ENCODE data around the gene DNER. TPM values are rescaled to one million over a fixed set of nuclear protein-coding genes. Genes with fewer than 3 reads are reported as not detected.

DNER gene
- total and polyA plus RNA-seq, 2 of the 4 experiments (the other 2 are of a cell fraction): under 0.01 to 0.14 TPM

DNA sequence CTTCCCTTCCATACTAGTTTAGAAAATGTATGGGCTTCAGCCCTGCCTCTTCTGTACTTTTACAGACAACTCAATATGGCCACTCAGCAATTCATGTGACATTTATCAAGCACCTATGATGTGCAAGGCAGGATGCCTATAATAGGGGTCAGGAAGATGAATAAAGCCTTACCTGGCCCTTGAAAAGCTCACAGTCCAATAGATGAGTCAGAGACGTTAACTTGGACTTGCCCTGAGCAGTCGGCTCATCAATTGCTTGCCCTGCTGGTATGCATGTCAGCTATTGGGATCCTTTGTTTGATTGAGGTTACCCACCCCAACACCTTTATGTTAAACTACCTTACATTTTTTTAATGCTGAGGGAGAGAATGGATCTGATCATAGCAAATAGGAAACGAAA lies 116.1 kb downstream of the DNER start:
- in situ Hi-C loops (cut with MboI; ENCODE audit: low sequenced_read_pairs): loop anchor here (25.0 kb wide), 2 partner anchors 911 to 1686 kb away; no protein-coding TSS in a partner anchor
- H3K27ac ChIP-seq (ENCODE audit: insufficient read depth, low read length): no peak overlapping the region
- no peak overlapping the region for H3K4ac ChIP-seq (ENCODE audit: low read depth, low read length)
- CTCF ChIA-PET: no interaction called here
- H4K20me1 ChIP-seq (ENCODE audit: insufficient read depth, low read length): no peaks in the 10 kb centered on the region
- no peak overlapping the region for H4K5ac ChIP-seq (ENCODE audit: low read depth, low read length)
- H3K9me3 ChIP-seq (ENCODE audit: control insufficient read depth, insufficient read depth, low read length): peaks cover 1% of the 10 kb centered on the region; the same call in 1 of the 2 replicates
- H2BK15ac ChIP-seq (ENCODE audit: low read depth, low read length): no peak overlapping the region
- TF ChIP-seq FOS (IDR thresholded peaks at IDR 0.05; ENCODE audit: low read depth, low read length) (no peak), BHLHE40 (IDR thresholded peaks at IDR 0.05; ENCODE audit: low read depth, low read length) (no peak), MAFK (IDR thresholded peaks at IDR 0.05; ENCODE audit: low read depth, low read length) (no peak), RFX5 (IDR thresholded peaks at IDR 0.05; ENCODE audit: low read depth, low read length) (no peak)
- TF ChIP-seq, protein P1, sequence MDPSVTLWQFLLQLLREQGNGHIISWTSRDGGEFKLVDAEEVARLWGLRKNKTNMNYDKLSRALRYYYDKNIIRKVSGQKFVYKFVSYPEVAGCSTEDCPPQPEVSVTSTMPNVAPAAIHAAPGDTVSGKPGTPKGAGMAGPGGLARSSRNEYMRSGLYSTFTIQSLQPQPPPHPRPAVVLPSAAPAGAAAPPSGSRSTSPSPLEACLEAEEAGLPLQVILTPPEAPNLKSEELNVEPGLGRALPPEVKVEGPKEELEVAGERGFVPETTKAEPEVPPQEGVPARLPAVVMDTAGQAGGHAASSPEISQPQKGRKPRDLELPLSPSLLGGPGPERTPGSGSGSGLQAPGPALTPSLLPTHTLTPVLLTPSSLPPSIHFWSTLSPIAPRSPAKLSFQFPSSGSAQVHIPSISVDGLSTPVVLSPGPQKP (IDR thresholded peaks at IDR 0.05; ENCODE audit: borderline replicate concordance, low read depth, low read length): no peak
- H2AFZ ChIP-seq (replicated peaks; ENCODE audit: low read length, poor library complexity): no peak overlapping the region
- H3K9ac ChIP-seq (ENCODE audit: low read depth, low read length): no peak overlapping the region
- no peaks in the 10 kb centered on the region for H3K79me1 ChIP-seq (ENCODE audit: low read depth in 1 of 2, low read length in 2 of 2)
- H4K8ac ChIP-seq (ENCODE audit: low read depth in 2 of 2, low read length in 2 of 2): no peak overlapping the region
- POLR2A ChIA-PET (ENCODE audit: unreplicated experiment): no interaction called here
- BruUV-seq (replicated peaks): no TSS peak
- H2BK20ac ChIP-seq (ENCODE audit: low read depth, low read length): no peak overlapping the region
- no peaks in the 10 kb centered on the region for H3K4me1 ChIP-seq (ENCODE audit: control insufficient read depth, insufficient read depth, low read length)
- no peak overlapping the region for H3K18ac ChIP-seq (ENCODE audit: low read depth, low read length)
- no peaks in the 10 kb centered on the region for H3K27me3 ChIP-seq (ENCODE audit: control insufficient read depth, insufficient read depth, low read length)
- H3K14ac ChIP-seq (replicated peaks; ENCODE audit: low read depth, low read length): no peak overlapping the region
- no peak overlapping the region for H2BK5ac ChIP-seq (ENCODE audit: low read depth, low read length, poor library complexity, severe bottlenecking)
- intact Hi-C loops (cut with micrococcal nuclease): no loop called here
- no peak for DNase-seq
- no peak for ATAC-seq (ENCODE audit: low read depth)
- H3K36me3 ChIP-seq (ENCODE audit: control insufficient read depth, insufficient read depth, low read length): no peaks in the 10 kb centered on the region
- H3K9me1 ChIP-seq (ENCODE audit: insufficient read depth, low read length): no peaks in the 10 kb centered on the region
- dilution Hi-C loops (cut with HindIII; ENCODE audit: low sequenced_read_pairs, unreplicated experiment): no loop called here
- no peak overlapping the region for H3K23ac ChIP-seq (ENCODE audit: low read depth, low read length)
- no peak overlapping the region for H3K4me3 ChIP-seq (ENCODE audit: insufficient read depth, low read depth, low read length)
- no peak overlapping the region for H4K91ac ChIP-seq (ENCODE audit: insufficient read depth, low read depth, low read length)
- no peak overlapping the region for H3K4me2 ChIP-seq (ENCODE audit: low read depth, low read length)
- no peak overlapping the region for H2AK5ac ChIP-seq (ENCODE audit: low read depth, low read length)
- H2AK9ac ChIP-seq (replicated peaks; ENCODE audit: low read depth, low read length, poor library complexity): no peak overlapping the region
- H3K56ac ChIP-seq (ENCODE audit: extremely low read depth, insufficient read depth, low read length): no peak overlapping the region
- no peak overlapping the region for H2BK120ac ChIP-seq (ENCODE audit: low read depth, low read length)
- 40% methylated on average over 1 of the region's 3 CpGs; no CpG with 5 or more reads in 1 of the 2 experiments for WGBS, 2 experiments (ENCODE audit: extremely low coverage in 2 of 2, insufficient read length in 1 of 2)

Data from IMR-90 (cell line).